NT2/D1 (cell line): ENCODE results near the gene AK1.

Source experiments
- DNase-seq: peaks from one replicate; pipeline ENCODE4 v3.0.0-alpha.2; 2011; ENCODE audit warnings: low read depth, low spot score
- H3K27me3 ChIP-seq: 2 replicates; pipeline ENCODE4 v1.6.0; 2011; ENCODE audit warnings: mild to moderate bottlenecking; ENCODE audit not compliant: insufficient read length, insufficient read depth
- H3K36me3 ChIP-seq: 2 replicates; pipeline ENCODE4 v1.6.1; 2011; ENCODE audit warnings: mild to moderate bottlenecking, low read length, mixed read lengths; ENCODE audit not compliant: insufficient read depth, insufficient read length
- H3K4me1 ChIP-seq: 2 replicates; pipeline ENCODE4 v1.5.1; 2011; ENCODE audit not compliant: insufficient read depth, insufficient read length
- H3K4me3 ChIP-seq: 2 replicates; pipeline ENCODE4 v1.5.1; 2011; ENCODE audit warnings: low read depth; ENCODE audit not compliant: insufficient read length
- H3K9ac ChIP-seq: 2 replicates; pipeline ENCODE4 v1.6.0; 2011; ENCODE audit warnings: low read depth; ENCODE audit not compliant: insufficient read length
- H3K9me3 ChIP-seq: 2 replicates; pipeline ENCODE4 v1.5.1; 2011; ENCODE audit warnings: mild to moderate bottlenecking, low read length; ENCODE audit not compliant: insufficient read depth
- SUZ12 ChIP-seq: IDR thresholded peaks from 2 replicates; pipeline ENCODE4 v1.6.1; 2011; ENCODE audit not compliant: insufficient read length, insufficient read depth; ENCODE audit errors: extremely low read depth
- YY1 ChIP-seq: IDR thresholded peaks from 2 replicates; pipeline ENCODE4 v1.6.1; 2011; ENCODE audit not compliant: insufficient read length, insufficient read depth
- ZNF274 ChIP-seq: IDR thresholded peaks from 2 replicates; pipeline ENCODE4 v1.6.1; 2011; ENCODE audit warnings: mild to moderate bottlenecking, low read depth, low read length

Gene AK1

DNA sequence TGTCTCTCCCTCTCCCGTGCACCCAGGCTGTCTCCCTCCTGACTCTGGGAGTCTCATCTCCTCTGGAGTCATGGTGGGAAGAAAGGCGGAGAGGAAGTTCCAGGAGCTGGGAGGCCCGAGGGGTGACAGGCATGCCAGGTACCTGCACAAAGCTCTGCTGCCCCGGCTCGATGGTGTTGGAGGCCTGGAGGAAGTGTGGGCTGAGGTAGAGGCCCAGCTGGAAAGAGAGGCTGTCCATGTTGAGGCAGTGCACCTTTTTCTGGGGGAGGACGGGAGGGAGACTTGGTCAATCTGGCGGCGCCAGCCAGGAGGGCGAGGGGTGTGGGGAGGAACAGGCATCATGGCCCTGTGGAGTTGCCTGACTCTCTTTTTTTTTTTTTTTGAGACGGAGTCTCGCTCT lies 58.9 kb downstream of the AK1 start:
- H3K27me3 ChIP-seq, result no peaks in the 10 kb centered on the region
- peaks cover 57% of the 10 kb centered on the region for H3K36me3 ChIP-seq
- peaks cover 1% of the 10 kb centered on the region for H3K4me1 ChIP-seq
- no peak overlapping the region for H3K9ac ChIP-seq
- no peaks in the 10 kb centered on the region for H3K9me3 ChIP-seq
- TF ChIP-seq YY1 (no peak), SUZ12 (no peak), ZNF274 (no peak)
- no peak for DNase-seq
- H3K4me3 ChIP-seq, result peak overlapping the region; percentile 9

DNA sequence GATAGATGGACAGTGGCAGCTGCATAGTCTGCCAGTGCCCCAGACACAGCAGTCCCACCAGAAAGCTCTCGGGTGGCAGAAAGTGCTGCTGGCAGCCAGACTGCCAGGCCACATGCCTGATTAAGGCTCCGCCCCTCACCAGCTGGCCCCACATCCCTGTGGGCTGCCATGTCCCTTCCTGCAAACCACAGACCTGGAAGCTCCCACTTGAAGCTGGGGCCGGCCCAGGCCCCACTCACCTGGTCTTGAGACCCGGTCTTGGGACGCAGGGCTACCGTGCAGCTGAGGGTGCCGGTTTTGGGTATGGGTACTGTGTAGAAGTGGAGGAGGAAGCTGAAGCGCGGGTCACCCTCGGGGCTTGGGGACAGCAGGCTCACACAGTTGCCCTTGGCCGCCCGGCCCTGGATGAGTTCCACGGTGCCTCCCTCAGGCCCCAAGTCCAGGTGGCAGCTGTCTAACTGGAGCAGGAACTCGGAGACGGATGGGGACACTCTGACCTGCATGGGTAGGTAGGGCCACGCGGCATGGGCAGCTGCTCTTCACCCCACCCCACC lies 59.5 kb downstream of the AK1 start:
- DNase-seq, result no peak
- Histone ChIP-seq H3K27me3 (no peaks in the 10 kb centered on the region), H3K4me3 (no peak overlapping the region), H3K4me1 (peaks cover 1% of the 10 kb centered on the region), H3K9me3 (no peaks in the 10 kb centered on the region), H3K9ac (no peak overlapping the region), H3K36me3 (peaks cover 64% of the 10 kb centered on the region)
- TF ChIP-seq ZNF274 (no peak), SUZ12 (no peak), YY1 (no peak)

DNA sequence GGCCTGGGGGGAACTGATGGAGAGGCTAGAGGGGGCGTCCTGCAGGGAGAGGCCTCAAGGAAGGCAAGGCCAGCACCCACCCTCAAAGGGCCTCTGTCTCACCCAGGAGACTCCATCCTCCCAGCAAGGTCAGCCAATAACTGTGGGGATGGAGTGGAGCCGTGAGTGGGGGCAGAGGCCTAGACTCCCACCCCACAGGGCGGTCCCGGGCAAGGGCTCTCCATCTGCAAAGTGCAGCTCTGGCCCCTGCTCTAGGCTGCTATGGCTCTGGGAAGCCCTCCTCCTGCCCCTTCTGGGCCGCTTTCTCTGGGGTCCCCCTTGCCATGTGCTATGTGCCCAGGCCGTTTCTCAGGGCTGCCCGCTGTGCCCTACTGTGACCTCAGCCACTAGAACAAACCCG lies 60.7 kb downstream of the AK1 start:
- no peaks in the 10 kb centered on the region for H3K27me3 ChIP-seq
- no peaks in the 10 kb centered on the region for H3K9me3 ChIP-seq
- no peak overlapping the region for H3K9ac ChIP-seq
- peaks cover 1% of the 10 kb centered on the region for H3K4me1 ChIP-seq
- TF ChIP-seq YY1 (no peak), ZNF274 (no peak), SUZ12 (no peak)
- no peak overlapping the region for H3K4me3 ChIP-seq
- peaks cover 76% of the 10 kb centered on the region for H3K36me3 ChIP-seq
- DNase-seq, result no peak
